ENCODE results near the gene UNCX.

DNA sequence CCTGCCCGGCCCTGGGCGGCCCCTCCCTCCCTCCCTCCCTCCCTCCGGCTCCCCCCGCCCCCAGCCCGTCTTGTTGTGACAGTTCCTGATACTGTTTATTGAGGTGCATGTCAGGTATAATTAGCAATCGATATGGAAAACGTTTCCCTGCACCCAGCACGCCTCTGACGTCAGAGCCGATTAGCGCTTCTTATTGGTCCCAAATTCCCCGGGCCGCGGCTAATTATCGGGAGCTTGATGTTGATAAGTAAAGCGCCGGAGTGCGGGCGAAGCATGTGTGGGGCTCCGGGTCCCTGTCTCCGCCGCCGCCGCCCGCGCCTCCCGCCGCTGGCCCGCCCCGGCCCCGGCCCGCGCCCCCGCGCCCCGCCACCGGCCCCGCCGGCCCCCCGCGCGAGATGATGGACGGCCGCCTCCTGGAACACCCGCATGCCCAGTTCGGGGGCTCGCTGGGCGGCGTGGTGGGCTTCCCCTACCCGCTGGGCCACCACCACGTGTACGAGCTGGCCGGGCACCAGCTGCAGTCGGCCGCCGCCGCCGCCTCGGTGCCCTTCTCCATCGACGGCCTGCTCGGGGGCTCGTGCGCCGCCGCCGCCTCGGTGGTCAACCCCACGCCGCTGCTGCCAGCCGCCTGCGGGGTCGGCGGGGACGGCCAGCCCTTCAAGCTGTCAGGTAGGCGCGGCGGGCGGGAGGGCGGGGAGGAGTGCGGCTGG lies at the start of gene UNCX:
- TF ChIP-seq, protein P1, sequence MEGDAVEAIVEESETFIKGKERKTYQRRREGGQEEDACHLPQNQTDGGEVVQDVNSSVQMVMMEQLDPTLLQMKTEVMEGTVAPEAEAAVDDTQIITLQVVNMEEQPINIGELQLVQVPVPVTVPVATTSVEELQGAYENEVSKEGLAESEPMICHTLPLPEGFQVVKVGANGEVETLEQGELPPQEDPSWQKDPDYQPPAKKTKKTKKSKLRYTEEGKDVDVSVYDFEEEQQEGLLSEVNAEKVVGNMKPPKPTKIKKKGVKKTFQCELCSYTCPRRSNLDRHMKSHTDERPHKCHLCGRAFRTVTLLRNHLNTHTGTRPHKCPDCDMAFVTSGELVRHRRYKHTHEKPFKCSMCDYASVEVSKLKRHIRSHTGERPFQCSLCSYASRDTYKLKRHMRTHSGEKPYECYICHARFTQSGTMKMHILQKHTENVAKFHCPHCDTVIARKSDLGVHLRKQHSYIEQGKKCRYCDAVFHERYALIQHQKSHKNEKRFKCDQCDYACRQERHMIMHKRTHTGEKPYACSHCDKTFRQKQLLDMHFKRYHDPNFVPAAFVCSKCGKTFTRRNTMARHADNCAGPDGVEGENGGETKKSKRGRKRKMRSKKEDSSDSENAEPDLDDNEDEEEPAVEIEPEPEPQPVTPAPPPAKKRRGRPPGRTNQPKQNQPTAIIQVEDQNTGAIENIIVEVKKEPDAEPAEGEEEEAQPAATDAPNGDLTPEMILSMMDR (IDR thresholded peaks at IDR 0.05; ENCODE audit: control extremely low read depth in 1 of 3, insufficient read depth in 1 of 3, low read depth in 1 of 3, low read length in 3 of 3) = no peak
- no peak for TF ChIP-seq RFX5 (IDR thresholded peaks at IDR 0.05; ENCODE audit: borderline replicate concordance, low read depth, low read length)
- no peak for TF ChIP-seq ATF2 (IDR thresholded peaks at IDR 0.05; ENCODE audit: low read length)
- no peak for TF ChIP-seq POLR2A (IDR thresholded peaks at IDR 0.05; ENCODE audit: control extremely low read depth in 1 of 2, low read depth in 2 of 2, low read length in 2 of 2)
- TF ChIP-seq SIN3A (conservative IDR thresholded peaks at IDR 0.05 in 1 of 2, IDR thresholded peaks at IDR 0.05 in 1 of 2; ENCODE audit: low read depth in 1 of 2, low read length in 2 of 2) = no peak
- TF ChIP-seq KDM1A (IDR thresholded peaks at IDR 0.05; ENCODE audit: borderline replicate concordance, low read length) = no peak
- TF ChIP-seq YY1 (IDR thresholded peaks at IDR 0.05; ENCODE audit: low read depth, low read length) = no peak
- no peak for TF ChIP-seq MAFK (IDR thresholded peaks at IDR 0.05; ENCODE audit: low read depth, low read length)
- TF ChIP-seq GABPA (IDR thresholded peaks at IDR 0.05; ENCODE audit: borderline replicate concordance, insufficient read depth, low read length) = no peak
- no peak for TF ChIP-seq SP2 (IDR thresholded peaks at IDR 0.05; ENCODE audit: low read length)
- TF ChIP-seq CEBPB (IDR thresholded peaks at IDR 0.05; ENCODE audit: low read depth, low read length) = no peak
